K562 (cell line): Measurements from ENCODE around the gene MIEN1. TPM values are rescaled to one million over a fixed set of nuclear protein-coding genes. Genes with fewer than 3 reads are reported as not detected.

ENCODE experiments used
- ATAC-seq: fragments of 200-7000 bp; cut with Tn5 transposase; 3 replicates; pipeline ENCODE4 v1.9.1; 2020; ENCODE audit warnings: moderate library complexity
- BruUV-seq: library from RNA; stranded (reverse); fragments of 400-500 nt; replicated peaks from 2 replicates; lab custom pipeline; 2021; lab: Mats Ljungman, UMichigan
- CTCF ChIA-PET: fragments of 300-600 bp; formaldehyde crosslinking; extraction: SDS; loops from one replicate; lab custom pipeline; 2021; ENCODE audit warnings: low intra/inter-chr PET ratio; lab: Yijun Ruan, JAX
- POLR2A ChIA-PET: fragments of 300-600, 350-650 bp; sonication (Branson Sonifier 250); formaldehyde crosslinking; extraction: SDS; loops from one replicate; lab custom pipeline; 2021; ENCODE audit warnings: antibody characterized with exemption, inconsistent platforms; lab: Yijun Ruan, JAX
- DNase-seq, 4 experiments: peaks; one replicate each; pipeline versions ENCODE4 v3.0.0 to v3.0.0-alpha.2; 2011 to 2018; ENCODE audit warnings: low spot score in 3 of 4, mixed read lengths in 3 of 4; ENCODE audit errors: extremely low read depth in 1 of 4
- FAIRE-seq: peaks from 2 replicates; lab custom pipeline; 2011; peaks lifted over from hg19 to GRCh38; lab: Jason Lieb, UNC
- H2AFZ ChIP-seq: 2 replicates; pipeline ENCODE4 v1.6.0; 2011; ENCODE audit warnings: low read depth, low read length, control low read depth, inconsistent platforms
- H3K27ac ChIP-seq: fragments of 200-600 bp; 3 replicates; pipeline ENCODE4 v1.8.0; 2011; ENCODE audit warnings: low read depth, mild to moderate bottlenecking, control low read depth, inconsistent platforms, low read length, moderate library complexity, mixed read lengths; ENCODE audit errors: extremely low read depth
- H3K27me3 ChIP-seq, 2 experiments: fragments of 300-600 bp in 1 of 2; 2 replicates in 1 of 2; 3 replicates in 1 of 2; pipeline versions ENCODE4 v1.6.0 to v1.8.0; 2011; ENCODE audit warnings: inconsistent platforms in 2 of 2, low read length in 2 of 2, mild to moderate bottlenecking in 1 of 2, mixed read lengths in 1 of 2, moderate library complexity in 1 of 2; ENCODE audit not compliant: control insufficient read depth in 2 of 2, insufficient read depth in 2 of 2
- H3K36me3 ChIP-seq: fragments of 300-600 bp; 3 replicates; pipeline ENCODE4 v1.8.0; 2011; ENCODE audit warnings: mild to moderate bottlenecking, low read length, inconsistent platforms; ENCODE audit not compliant: control insufficient read depth, insufficient read depth
- H3K4me1 ChIP-seq, 2 experiments: fragments of 200-600 bp in 1 of 2; replicated peaks in 1 of 2; 2 replicates in 1 of 2; 3 replicates in 1 of 2; pipeline versions ENCODE4 v1.5.1 to v1.8.0; 2011; ENCODE audit warnings: inconsistent platforms in 2 of 2, low read length in 2 of 2, mild to moderate bottlenecking in 1 of 2, mixed read lengths in 1 of 2, moderate library complexity in 1 of 2; ENCODE audit not compliant: control insufficient read depth in 2 of 2, insufficient read depth in 2 of 2
- H3K4me2 ChIP-seq: 2 replicates; pipeline ENCODE4 v1.6.1; 2011; ENCODE audit warnings: low read length, control low read depth, inconsistent platforms, mixed read lengths; ENCODE audit not compliant: insufficient read depth
- H3K4me3 ChIP-seq: fragments of 200-600 bp; sonication (generic), shearing (Covaris generic); 2 replicates; pipeline ENCODE4 v1.5.1; 2016; ENCODE audit warnings: control low read depth, inconsistent platforms
- H3K79me2 ChIP-seq: fragments of 200-600 bp; 3 replicates; pipeline ENCODE4 v1.8.0; 2011; ENCODE audit warnings: low read length, inconsistent platforms; ENCODE audit not compliant: control insufficient read depth, insufficient read depth
- H3K9ac ChIP-seq, 2 experiments: 2 replicates each; pipeline versions ENCODE4 v1.6.0 to v1.6.1; 2011; ENCODE audit warnings: low read depth in 2 of 2, low read length in 2 of 2, control low read depth in 1 of 2, inconsistent platforms in 1 of 2, mild to moderate bottlenecking in 1 of 2, mixed read lengths in 1 of 2; ENCODE audit not compliant: insufficient read depth in 1 of 2
- H3K9me1 ChIP-seq: one replicate; pipeline ENCODE4 v1.6.0; 2011; ENCODE audit warnings: inconsistent platforms, mild to moderate bottlenecking, low read length, moderate library complexity; ENCODE audit not compliant: control insufficient read depth, insufficient read depth
- H3K9me3 ChIP-seq: replicated peaks from 2 replicates; pipeline ENCODE4 v1.5.1; 2011; ENCODE audit warnings: low read depth, low read length, inconsistent platforms; ENCODE audit not compliant: control insufficient read depth, insufficient read depth
- H4K20me1 ChIP-seq: replicated peaks from 2 replicates; pipeline ENCODE4 v1.6.1; 2011; ENCODE audit warnings: low read length, inconsistent platforms, mixed read lengths; ENCODE audit not compliant: control insufficient read depth, insufficient read depth
- DDX20 ChIP-seq: fragments of 450-650 bp; IDR thresholded peaks from 2 replicates; pipeline ENCODE4 v1.6.1; 2016; ENCODE audit warnings: missing genetic modification characterization, low read depth, mild to moderate bottlenecking, missing compliant biosample characterization, moderate library complexity
- DNMT1 ChIP-seq: fragments of 450-650 bp; IDR thresholded peaks from 2 replicates; pipeline ENCODE4 v1.6.1; 2016; ENCODE audit warnings: antibody characterized with exemption, mild to moderate bottlenecking
- FOXK1 ChIP-seq: sonication (generic); formaldehyde crosslinking; IDR thresholded peaks from 2 replicates; pipeline ENCODE4 v1.8.0; 2022; ENCODE audit warnings: missing genetic modification reagents, mild to moderate bottlenecking, borderline replicate concordance
- KDM4B ChIP-seq, 2 experiments: fragments of 450-650 bp in 1 of 2; sonication (generic) in 1 of 2; IDR thresholded peaks; 2 replicates each; pipeline ENCODE4 v1.6.1; 2016 to 2017; ENCODE audit warnings: borderline replicate concordance in 2 of 2, antibody characterized with exemption in 1 of 2, low read depth in 1 of 2, mild to moderate bottlenecking in 1 of 2
- KLF16 ChIP-seq: IDR thresholded peaks from 2 replicates; pipeline ENCODE4 v1.6.1; 2016; ENCODE audit warnings: antibody characterized with exemption
- MTA2 ChIP-seq: fragments of 450-650 bp; IDR thresholded peaks from 2 replicates; pipeline ENCODE4 v1.6.1; 2016; ENCODE audit warnings: low read depth
- NR1H2 ChIP-seq: sonication (generic); formaldehyde crosslinking; IDR thresholded peaks from 2 replicates; pipeline ENCODE4 v1.4.0; 2020; ENCODE audit warnings: mild to moderate bottlenecking, missing genetic modification reagents
- POLR2A ChIP-seq: fragments of 450-650 bp; conservative IDR thresholded peaks from 2 replicates; pipeline ENCODE4 v1.6.1; 2016
- PTRF ChIP-seq: fragments of 450-650 bp; IDR thresholded peaks from 2 replicates; pipeline ENCODE4 v1.6.1; 2016; ENCODE audit warnings: mild to moderate bottlenecking, missing genetic modification characterization, missing compliant biosample characterization
- RB1 ChIP-seq: fragments of 450-650 bp; IDR thresholded peaks from 2 replicates; pipeline ENCODE4 v1.6.1; 2017; ENCODE audit warnings: low read depth, mild to moderate bottlenecking
- RFX7 ChIP-seq: fragments of 250-450 bp; sonication (Bioruptor Pico); IDR thresholded peaks from 2 replicates; pipeline ENCODE4 v1.5.1; 2021; ENCODE audit warnings: mild to moderate bottlenecking
- YY1 ChIP-seq, 3 experiments: IDR thresholded peaks; 2 replicates each; pipeline ENCODE4 v1.6.1; 2011; ENCODE audit warnings: low read length in 2 of 3, mild to moderate bottlenecking in 2 of 3, moderate library complexity in 2 of 3, borderline replicate concordance in 1 of 3, control low read depth in 1 of 3, low read depth in 1 of 3; ENCODE audit not compliant: insufficient read depth in 3 of 3, insufficient replicate concordance in 2 of 3, control insufficient read depth in 1 of 3, insufficient read length in 1 of 3; ENCODE audit errors: extremely low read depth in 1 of 3
- ZNF217 ChIP-seq: sonication (generic); formaldehyde crosslinking; IDR thresholded peaks from 2 replicates; pipeline ENCODE4 v1.8.0; 2022; ENCODE audit warnings: mild to moderate bottlenecking, missing genetic modification reagents
- WGBS: fragments of 100-300 bp; shearing (Covaris generic); methylation state at CpG from one replicate; pipeline ENCODE4 v1.1.6; 2016; ENCODE audit warnings: low coverage, mixed read lengths; ENCODE audit not compliant: insufficient coverage; ENCODE audit errors: missing lambda C conversion rate; 5-methylcytosine and 5-hydroxymethylcytosine counted together
- in situ Hi-C: fragments of 300-500 bp; cut with MboI; formaldehyde crosslinking; loops from 4 replicates; pipeline ENCODE4 v1.15.0; 2018; ENCODE audit warnings: inconsistent platforms, mixed read lengths
- intact Hi-C: fragments of 100-400 bp; cut with micrococcal nuclease; formaldehyde crosslinking; loops from 2 replicates; pipeline ENCODE4 v1.14.2; 2022
- polyA plus RNA-seq, 8 experiments: library from polyadenylated mRNA; depleted of rRNA in 4 of 8; stranded (reverse) in 5 of 8; unstranded in 3 of 8; fragments of >200 nt; fragmentation: Nextera tagmentation in 2 of 8; fragmentation: Illumina TruSeq in 1 of 8; extraction: Ambion mirVana in 2 of 8; extraction: Trizol in 1 of 8; gene quantifications; 2 replicates each; pipeline versions ENCODE4 v1.2.1 to v1.2.3, GENCODE V29; 2011 to 2014; ENCODE audit warnings: inconsistent platforms in 1 of 8, missing spikeins in 1 of 8
- total RNA-seq, 7 experiments: library from RNA; depleted of rRNA in 6 of 7; stranded (reverse); fragments of >200 nt in 6 of 7; fragmentation: Illumina TruSeq in 2 of 7; extraction: Trizol in 2 of 7; gene quantifications; 2 replicates each; pipeline versions ENCODE4 v1.2.1 to v1.2.3, GENCODE V29; 2011 to 2021; ENCODE audit warnings: low replicate concordance in 1 of 7

Gene MIEN1
- total and polyA plus RNA-seq, 9 of the 15 experiments (the other 6 are each of a cell fraction or from before 2014, with no cell fraction given): 61.3 to 142 (median 78.9) TPM

DNA sequence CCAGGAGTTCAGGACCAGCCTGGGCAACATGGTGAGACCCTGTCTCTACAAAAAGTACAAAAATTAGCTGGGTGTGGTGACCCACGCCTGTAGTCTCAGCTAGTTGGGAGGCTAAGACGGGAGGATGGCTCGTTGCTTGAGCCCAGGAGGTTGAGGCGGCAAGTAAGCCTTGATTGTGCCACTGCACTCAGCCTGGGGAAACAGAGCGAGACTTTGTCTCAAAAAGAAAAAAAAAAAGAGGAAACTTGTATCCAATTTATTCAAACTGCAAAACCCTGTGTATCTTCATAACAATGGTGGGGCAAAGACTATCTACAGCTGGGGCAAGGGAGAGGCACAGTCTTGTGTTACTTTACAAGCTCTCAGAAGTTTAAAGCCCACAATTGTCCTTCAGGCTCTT lies 28.9 kb upstream of the MIEN1 start:
- H3K9ac ChIP-seq: no peak overlapping the region
- ChIA-PET POLR2A (interaction anchor here (1.1 kb wide), 1 partner anchor 25 kb away, joined by 4 read pairs; no protein-coding TSS in a partner anchor), CTCF (no interaction called here)
- BruUV-seq: no TSS peak
- H3K27me3 ChIP-seq: peaks cover 19 to 34% of the 10 kb centered on the region in 2 experiments; a peak in 4 of 5 replicates
- H3K36me3 ChIP-seq: no peaks in the 10 kb centered on the region
- no peak for DNase-seq
- WGBS: 35% methylated on average over 5 of the region's 5 CpGs
- no peak overlapping the region for H3K27ac ChIP-seq
- no peak for FAIRE-seq
- TF ChIP-seq DNMT1 (no peak), KLF16 (no peak), NR1H2 (CRISPR knock-in tag) (no peak), KDM4B (IDR thresholded peaks at IDR 0.05; ENCODE audit: borderline replicate concordance in 2 of 2, low read depth in 1 of 2) (no peak), FOXK1 (CRISPR knock-in tag) (no peak), YY1 (IDR thresholded peaks at IDR 0.05; ENCODE audit: borderline replicate concordance in 1 of 3, control insufficient read depth in 1 of 3, extremely low read depth in 1 of 3, insufficient read depth in 3 of 3, insufficient read length in 1 of 3, insufficient replicate concordance in 2 of 3, low read depth in 1 of 3, low read length in 2 of 3) (no peak), DDX20 (tag) (no peak), POLR2A (no peak), RB1 (no peak), MTA2 (no peak), RFX7 (CRISPR knock-in tag) (no peak), PTRF (tag) (no peak), ZNF217 (CRISPR knock-in tag) (no peak)
- no peaks in the 10 kb centered on the region for H4K20me1 ChIP-seq
- H2AFZ ChIP-seq: no peak overlapping the region
- H3K9me3 ChIP-seq: no peaks in the 10 kb centered on the region
- H3K4me3 ChIP-seq: no peak overlapping the region
- H3K4me2 ChIP-seq: no peak overlapping the region
- no peak for ATAC-seq
- H3K79me2 ChIP-seq: no peaks in the 10 kb centered on the region
- H3K9me1 ChIP-seq: no peaks in the 10 kb centered on the region
- H3K4me1 ChIP-seq: peaks cover 0 to 10% of the 10 kb centered on the region in 2 experiments; a peak in 2 of 5 replicates
- intact Hi-C loops (no loop called here), in situ Hi-C loops (loop anchor here (5.0 kb wide), 1 partner anchor 137 kb away; no protein-coding TSS in a partner anchor)
